ENCODE results near the gene CDC5L. TPM values are rescaled to one million over a fixed set of nuclear protein-coding genes. Genes with fewer than 3 reads are reported as not detected.

CDC5L gene
- total RNA-seq = 10.7 and 13.5 TPM in 2 replicates

DNA sequence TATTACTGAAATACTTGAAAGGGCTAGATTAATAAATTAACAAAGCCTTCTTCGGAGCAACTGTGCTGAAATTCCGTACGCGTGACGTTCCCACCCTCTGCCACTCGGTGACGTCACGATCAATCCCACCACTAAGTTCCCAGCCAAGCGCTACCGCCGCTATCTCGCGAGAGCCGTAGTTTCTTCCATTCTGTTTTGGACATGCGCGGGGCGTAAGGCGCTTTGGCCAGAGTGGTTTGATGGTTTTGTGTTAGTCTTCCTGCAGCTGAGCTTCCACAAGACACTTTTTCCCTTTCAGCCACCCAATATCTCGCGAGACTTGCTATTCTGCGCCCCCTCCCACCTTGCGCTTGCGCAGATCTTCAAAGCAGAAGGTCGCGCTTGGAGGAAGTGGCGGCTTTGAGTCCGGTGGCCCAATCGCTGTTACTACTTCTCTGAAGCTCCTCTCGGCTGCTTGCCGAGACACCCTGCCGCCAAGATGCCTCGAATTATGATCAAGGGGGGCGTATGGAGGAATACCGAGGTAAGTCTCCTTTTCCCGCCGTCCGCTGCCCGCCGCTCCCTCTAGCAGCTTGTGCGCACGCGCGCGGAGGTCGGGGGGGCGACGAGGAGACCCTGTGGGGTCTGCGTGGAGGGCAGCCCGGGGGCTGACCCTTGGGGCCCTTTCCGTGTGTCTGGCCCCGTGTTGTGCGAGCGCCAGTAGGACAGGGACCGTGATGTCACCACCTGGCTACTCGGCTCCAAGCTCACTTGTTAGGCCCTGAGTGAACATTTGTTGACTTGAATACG, at the start of gene CDC5L:
CDC5L (plus strand) TSS at position 361 of the 789 bp plus-strand sequence; CDS start at position 479, 118 bp downstream.

GRCh38 chr6:44342489-44342888, 45.0 kb upstream of the CDC5L start, which contains the start of gene SPATS1:
SPATS1 (plus strand) TSS chr6:44342650; CDS start chr6:44343096, 446 bp downstream.

Other genes starting within 250 kb of the CDC5L start
- gene CAPN11, start 228.9 kb upstream of the CDC5L start, total RNA-seq = 0.12 and 0.34 TPM in 2 replicates
- not detected in 2 replicates for gene MYMX, start 170.8 kb upstream of the CDC5L start, total RNA-seq
- gene SLC29A1, start 164.1 kb upstream of the CDC5L start, total RNA-seq = 6.1 and 9.5 TPM in 2 replicates
- 553 and 563 TPM in 2 replicates for gene HSP90AB1, start 140.6 kb upstream of the CDC5L start, total RNA-seq
- 38.7 and 42.3 TPM in 2 replicates for gene SLC35B2, start 130.2 kb upstream of the CDC5L start, total RNA-seq
- 6.2 and 6.5 TPM in 2 replicates for gene NFKBIE, start 122.2 kb upstream of the CDC5L start, total RNA-seq
- 0.06 TPM in 1 of 2 replicates, not detected in the other for gene TMEM151B, start 117.3 kb upstream of the CDC5L start, total RNA-seq
- 6.5 and 7.0 TPM in 2 replicates for gene AARS2, start 74.4 kb upstream of the CDC5L start, total RNA-seq
- not detected in 2 replicates for gene SPATS1, start 45.1 kb upstream of the CDC5L start, total RNA-seq